Posterior cingulate gyrus (tissue), 11 donors: ENCODE results near the gene AKT2.

Experiments
- DNase-seq, 10 donors: peaks; one replicate each; pipeline versions ENCODE4 v3.0.0 to v3.0.0-alpha.2; 2020 to 2021; ENCODE audit warnings: mixed read lengths in 3 of 10
- intact Hi-C: fragments of 100-400 bp; cut with DNase I; formaldehyde crosslinking; loops from one replicate; pipeline ENCODE4 v1.15.1; 2023

Gene AKT2

DNA sequence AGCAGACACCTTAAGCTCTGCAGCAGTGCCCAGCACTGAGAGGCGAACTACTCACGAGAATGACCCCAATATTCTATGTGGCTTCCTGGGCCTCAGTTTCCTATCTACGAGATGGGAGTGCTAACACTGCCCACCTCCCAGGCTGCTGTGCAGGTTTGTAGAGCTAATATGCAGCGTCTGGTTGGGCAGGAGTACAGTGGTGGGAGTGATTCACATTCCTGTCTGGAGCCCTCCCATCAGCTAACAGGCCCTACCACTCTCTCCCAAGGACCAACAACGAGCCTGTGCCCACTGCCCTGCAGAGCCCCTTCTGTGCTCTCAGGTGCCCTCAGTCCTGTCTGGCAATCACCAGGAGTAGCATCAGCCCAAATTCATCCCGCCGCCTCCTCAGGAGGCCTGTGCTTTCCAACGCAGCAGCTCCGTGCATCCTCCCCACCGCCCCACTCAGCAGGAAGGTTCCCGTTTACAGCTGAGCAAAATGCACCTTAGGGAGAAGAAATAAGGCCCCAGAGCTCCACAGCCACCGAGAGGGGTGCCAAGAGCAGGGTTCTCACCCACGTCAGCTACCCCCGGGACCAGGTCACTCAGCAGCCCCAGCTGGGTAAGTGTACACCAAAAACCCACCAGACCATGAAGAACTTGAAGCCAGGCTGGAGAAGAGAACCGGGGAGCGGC, 6.6 kb downstream of the AKT2 start:
- peak in 3 of 10 donors; percentile 62 to 76 (median 66) for DNase-seq

DNA sequence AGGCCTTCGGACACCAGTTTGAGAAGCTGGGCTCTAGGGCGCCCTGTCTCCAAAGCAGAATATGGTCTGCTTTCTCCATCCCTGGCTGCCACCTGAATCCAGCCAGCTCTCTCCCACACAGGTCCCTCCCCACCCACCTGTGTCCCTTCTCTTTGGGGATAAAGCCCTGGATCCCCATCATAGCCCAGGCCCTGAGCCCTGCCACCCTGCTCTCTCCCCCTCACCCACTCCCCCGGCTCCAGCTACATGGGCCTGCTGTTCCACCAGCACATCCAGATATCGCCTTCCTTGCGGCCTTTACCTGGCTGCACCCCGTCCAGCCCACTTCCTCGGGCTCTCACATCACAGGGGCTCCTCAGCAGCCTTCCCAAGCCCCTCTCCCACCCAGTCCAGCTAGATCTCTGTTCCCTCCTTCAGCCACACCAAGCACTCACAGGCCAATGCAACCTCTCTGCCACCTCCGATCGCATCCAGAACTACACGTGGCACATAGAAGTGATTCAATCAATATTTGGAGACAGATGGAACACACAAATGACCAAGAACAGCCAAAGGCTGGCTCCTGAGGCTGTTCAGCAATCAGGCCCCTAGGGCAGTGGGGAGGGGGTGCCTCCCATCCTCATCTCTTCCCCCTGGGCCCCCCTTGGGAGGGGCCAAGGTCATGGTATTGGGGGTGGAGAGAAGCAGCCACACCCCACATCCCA, 7.6 kb downstream of the AKT2 start:
- intact Hi-C loops: no loop called here
- DNase-seq: peak in 2 of 10 donors; percentile 64 to 73

More for the DNA sequence above, 6.6 kb downstream of the AKT2 start:
- intact Hi-C loops: no loop called here

DNA sequence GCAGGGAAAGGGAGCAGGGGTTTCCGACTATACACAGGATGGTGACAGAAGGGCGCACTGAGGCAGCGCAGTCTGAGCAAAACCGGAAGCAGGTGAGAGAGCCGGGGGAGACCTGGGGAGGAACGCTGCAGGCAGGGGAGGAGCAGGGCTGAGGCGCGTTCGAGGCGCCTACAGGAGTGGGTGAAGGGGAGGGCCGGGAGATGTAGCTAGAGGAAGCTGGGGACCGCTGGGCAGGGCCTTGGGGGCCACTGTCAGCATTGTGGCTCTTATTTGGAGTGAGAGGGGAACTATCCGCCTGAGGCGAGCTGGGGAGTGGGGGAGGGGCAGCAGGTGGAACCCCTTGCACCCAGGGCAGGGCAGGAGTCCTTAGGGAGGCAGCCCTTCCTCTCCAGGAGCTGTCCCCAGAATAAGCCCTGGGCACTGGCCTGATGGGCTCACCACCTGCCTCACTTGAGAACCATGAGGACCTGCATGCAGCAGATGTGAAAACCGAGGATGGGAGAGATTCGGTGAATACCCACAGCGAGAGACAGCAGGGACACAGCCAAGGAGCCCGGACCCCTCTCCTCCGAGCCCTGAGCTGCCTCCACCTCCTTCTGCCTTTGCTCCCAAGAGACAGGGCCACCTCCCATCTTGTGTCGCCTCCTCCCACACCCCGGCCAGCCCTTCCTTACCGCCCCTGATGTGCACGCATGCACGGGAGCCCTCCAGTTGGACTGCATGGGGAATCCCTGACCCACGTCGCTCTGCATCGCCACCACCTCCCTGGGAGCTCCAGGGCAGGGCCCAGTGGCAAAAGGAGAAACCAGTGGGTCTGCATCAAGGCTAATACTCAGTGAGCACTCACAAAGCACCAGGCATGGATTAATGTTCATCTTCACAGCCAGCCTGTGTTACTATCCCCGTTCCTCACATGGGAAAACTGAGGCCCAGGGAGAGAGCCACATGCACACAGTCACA, 10.3 kb downstream of the AKT2 start:
- intact Hi-C loops: no loop called here
- peak in 3 of 10 donors; percentile 76 to 84 (median 83) for DNase-seq

- intact Hi-C loops: no loop called here
Measured at GRCh38 chr19:40273469-40274360, 11.4 kb downstream of the AKT2 start.

GRCh38 chr19:40272261-40272660, 12.9 kb downstream of the AKT2 start:
- intact Hi-C loops: no loop called here
- DNase-seq: peak in 2 of 10 donors; percentile 66 to 68

More at GRCh38 chr19:40273469-40274360, 11.4 kb downstream of the AKT2 start:
- peak in 6 of 10 donors; percentile 43 to 92 (median 78) for DNase-seq

DNA sequence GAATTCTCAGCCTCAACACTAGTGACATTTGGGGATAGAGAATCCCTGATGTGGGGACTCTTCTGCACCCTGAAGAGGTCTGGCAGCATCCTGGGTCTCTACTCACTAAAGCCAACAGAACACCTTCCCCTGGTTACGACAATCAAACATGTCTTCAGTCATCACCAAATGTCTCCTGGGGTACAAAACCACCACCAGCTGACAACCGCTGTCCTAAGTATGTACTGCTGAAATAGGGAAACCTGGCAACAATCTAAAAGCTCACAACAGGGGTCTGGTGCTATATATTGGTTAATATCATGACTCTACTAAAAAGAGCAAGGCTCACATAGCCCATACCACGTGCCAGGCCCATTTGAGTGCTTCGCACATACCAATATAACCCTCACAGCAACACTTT, 13.4 kb downstream of the AKT2 start:
- intact Hi-C loops: no loop called here
- DNase-seq: no peak

GRCh38 chr19:40270362-40271089, 14.6 kb downstream of the AKT2 start:
- DNase-seq: peak in 8 of 10 donors; percentile 65 to 96 (median 72)

DNA sequence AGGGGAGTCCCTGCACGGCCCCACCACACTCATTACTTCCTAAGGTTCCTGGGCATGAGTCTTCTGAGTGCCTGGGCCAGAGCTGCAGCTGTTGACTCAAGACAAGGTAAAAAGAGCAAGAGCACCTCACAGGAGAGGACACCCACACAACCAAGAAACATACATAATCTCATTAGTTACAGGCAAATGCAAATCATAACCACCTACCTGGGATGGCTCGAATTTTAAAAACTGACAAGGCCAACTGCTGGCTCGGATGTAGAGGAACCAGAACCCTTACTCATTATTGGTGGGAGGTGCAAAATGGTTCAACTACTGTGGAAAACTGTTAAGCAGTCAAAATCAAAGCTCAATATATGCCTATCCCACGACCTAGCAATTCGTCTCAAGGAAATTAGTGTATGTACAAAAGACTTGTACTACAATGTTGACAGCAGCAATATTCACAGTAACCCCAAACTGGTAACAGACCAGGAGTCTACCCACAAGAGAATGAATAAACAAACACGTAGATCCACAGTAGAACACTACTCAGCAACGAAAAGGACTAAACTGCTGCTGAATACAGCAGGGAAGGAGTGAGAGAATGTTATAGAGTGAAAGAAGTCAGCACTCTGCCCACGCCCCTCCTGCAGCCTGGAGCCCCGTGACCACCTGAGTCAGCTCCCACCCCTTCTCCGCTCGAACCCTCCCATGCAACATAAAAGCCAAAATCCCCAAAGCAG, 15.8 kb downstream of the AKT2 start:
- DNase-seq: peak in 1 of 10 donors; percentile 74
- intact Hi-C loops: no loop called here

More at GRCh38 chr19:40270362-40271089, 14.6 kb downstream of the AKT2 start:
- intact Hi-C loops: no loop called here

DNA sequence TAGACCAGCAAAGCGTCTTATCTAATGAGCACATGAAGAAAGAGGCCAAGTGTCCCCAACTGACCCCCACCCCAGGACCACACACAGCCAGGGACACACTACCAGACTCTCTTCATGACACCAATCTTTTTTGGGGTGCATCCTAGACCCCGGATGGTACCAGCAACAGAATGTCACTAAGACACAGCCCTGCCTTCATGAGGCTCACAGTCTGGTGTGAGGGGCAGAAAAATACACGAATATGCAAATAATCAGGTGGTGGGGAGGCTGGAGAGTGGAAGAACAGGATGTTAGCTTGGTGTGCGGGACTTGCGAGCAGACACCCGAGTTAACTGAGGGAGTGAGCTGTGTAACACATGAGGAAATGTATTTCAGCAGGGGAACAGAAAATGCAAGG, 17.5 kb downstream of the AKT2 start:
- intact Hi-C loops: no loop called here
- no peak for DNase-seq

GRCh38 chr19:40266912-40267600, 18.1 kb downstream of the AKT2 start:
- DNase-seq: peak in 2 of 10 donors; percentile 4 to 59
- intact Hi-C loops: no loop called here

- peak in 2 of 10 donors; percentile 33 to 82 for DNase-seq
- intact Hi-C loops: no loop called here
Measured at GRCh38 chr19:40266119-40266518, 19.0 kb downstream of the AKT2 start.

DNA sequence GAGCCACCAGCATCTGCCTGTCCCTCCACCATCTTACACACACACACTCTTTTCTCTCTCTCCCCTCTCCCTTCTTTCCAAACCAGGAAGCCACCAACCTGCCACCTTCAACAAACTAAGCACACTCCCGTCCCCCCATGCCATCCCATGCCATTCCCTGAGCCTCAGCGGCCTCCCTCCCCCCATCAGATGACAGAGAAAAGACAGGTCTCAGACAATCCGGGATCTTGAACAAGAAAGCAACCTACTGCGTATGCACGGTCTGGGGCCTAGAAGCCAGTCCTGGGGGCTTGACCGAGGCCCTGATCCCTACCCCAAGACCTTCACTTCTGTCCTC, 19.4 kb downstream of the AKT2 start:
- intact Hi-C loops: no loop called here

GRCh38 chr19:40265055-40265762, 19.9 kb downstream of the AKT2 start:
- peak in 2 of 10 donors; percentile 67 to 79 for DNase-seq
- intact Hi-C loops: no loop called here

More for the DNA sequence above, 19.4 kb downstream of the AKT2 start:
- DNase-seq: no peak

DNA sequence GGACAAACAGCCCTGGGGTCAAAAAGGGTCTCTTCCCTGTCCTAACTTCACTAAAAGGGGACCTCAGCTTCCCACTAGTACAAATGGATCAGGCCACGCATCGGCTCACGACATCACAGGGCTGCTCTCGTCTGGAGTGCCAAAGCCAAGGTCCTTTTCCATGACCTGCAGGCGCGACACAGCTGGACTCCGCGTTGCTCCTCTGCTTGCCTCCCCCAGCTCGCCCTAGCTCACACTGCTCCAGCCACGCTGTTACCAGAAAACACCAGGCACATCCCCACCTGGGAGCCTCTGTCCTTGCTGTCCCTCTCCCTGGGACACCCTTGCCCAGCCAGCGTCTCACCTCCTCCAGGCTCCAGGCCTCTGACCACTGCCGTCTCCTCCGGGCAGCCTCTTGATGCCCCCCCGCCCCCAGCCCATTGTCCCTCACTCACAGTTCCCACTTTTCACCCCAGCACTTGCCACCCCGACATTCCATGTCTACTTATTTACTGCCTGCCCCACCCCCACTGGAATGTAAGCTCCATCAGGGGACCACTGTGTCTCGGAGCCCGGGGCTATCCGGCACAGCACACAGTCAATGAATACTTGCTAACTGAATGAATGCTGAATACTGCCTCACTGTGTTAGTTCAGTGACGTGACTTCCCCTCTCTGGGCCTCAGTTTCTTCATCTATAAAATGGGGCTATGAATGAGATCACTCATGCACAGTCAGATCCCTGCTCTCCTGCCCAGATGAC, 20.7 kb downstream of the AKT2 start:
- intact Hi-C loops: no loop called here

GRCh38 chr19:40263440-40264313, 21.5 kb downstream of the AKT2 start:
- DNase-seq: peak in 3 of 10 donors; percentile 56 to 81 (median 64)
- intact Hi-C loops: no loop called here

More for the DNA sequence above, 20.7 kb downstream of the AKT2 start:
- DNase-seq: peak in 3 of 10 donors; percentile 55 to 59 (median 57)
